Subcutaneous abdominal adipose tissue (tissue), 5 donors: Measurements from ENCODE around the gene FGF12.
"Not testable (repeated sequence)": the region's sequence is repeated elsewhere in the genome, so short reads cannot be mapped to it uniquely, and the experiment has no call there.

Experiments used
- H3K27ac ChIP-seq: one replicate; pipeline ENCODE4 v1.7.0; 2013; ENCODE audit warnings: low read depth, mild to moderate bottlenecking, inconsistent platforms, low read length, moderate library complexity
- H3K27me3 ChIP-seq, 5 donors: one replicate each; pipeline ENCODE4 v1.7.0; 2013; ENCODE audit warnings: low read length in 5 of 5, inconsistent platforms in 1 of 5; ENCODE audit not compliant: control insufficient read depth in 5 of 5, insufficient read depth in 4 of 5
- H3K36me3 ChIP-seq, 5 donors: one replicate each; pipeline ENCODE4 v1.7.0; 2013; ENCODE audit warnings: low read length in 5 of 5; ENCODE audit not compliant: control insufficient read depth in 5 of 5, insufficient read depth in 5 of 5
- H3K4me1 ChIP-seq, 5 donors: one replicate each; pipeline ENCODE4 v1.7.0; 2013; ENCODE audit warnings: low read length in 5 of 5, mild to moderate bottlenecking in 3 of 5, moderate library complexity in 1 of 5; ENCODE audit not compliant: control insufficient read depth in 5 of 5, insufficient read depth in 5 of 5
- H3K4me3 ChIP-seq, 5 donors: one replicate each; pipeline ENCODE4 v1.7.0; 2013; ENCODE audit warnings: low read length in 5 of 5, low read depth in 1 of 5
- H3K9ac ChIP-seq, 5 donors: one replicate each; pipeline ENCODE4 v1.7.0; 2013; ENCODE audit warnings: low read length in 5 of 5, mild to moderate bottlenecking in 4 of 5, moderate library complexity in 3 of 5
- H3K9me3 ChIP-seq, 5 donors: one replicate each; pipeline ENCODE4 v1.7.0; 2013; ENCODE audit warnings: low read length in 5 of 5; ENCODE audit not compliant: control insufficient read depth in 5 of 5
- donor health status: healthy.
- donor health status: healthy.
- donor health status: healthy.
- donor health status: healthy.
- donor health status: healthy.

FGF12 gene

DNA sequence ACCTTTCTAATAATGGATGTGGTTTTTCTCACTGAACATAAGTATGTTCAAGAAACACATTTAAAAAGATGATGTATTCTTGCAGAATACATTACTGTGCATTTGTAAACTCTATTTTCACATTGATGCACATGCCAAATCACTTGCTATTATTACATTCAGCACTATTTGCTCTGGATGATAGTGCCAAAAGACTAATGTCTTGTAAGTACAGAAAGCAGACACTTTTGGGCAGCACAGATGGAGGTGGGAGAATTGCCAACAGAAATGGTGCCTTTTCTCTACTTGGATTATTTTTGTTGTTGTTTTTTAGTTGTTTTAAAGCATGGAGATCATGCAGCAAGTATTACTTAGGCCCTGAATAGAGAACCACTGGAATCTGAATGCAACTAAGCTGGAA lies 10.2 kb upstream of the FGF12 start:
- H3K27me3 ChIP-seq, result no peaks in the 10 kb centered on the region
- peaks cover 0 to 6% (median 0%) of the 10 kb centered on the region in 5 donors for H3K4me1 ChIP-seq
- no peak overlapping the region for H3K9ac ChIP-seq
- no peak overlapping the region for H3K4me3 ChIP-seq
- H3K27ac ChIP-seq, result no peak overlapping the region
- no peaks in the 10 kb centered on the region for H3K9me3 ChIP-seq
- H3K36me3 ChIP-seq, result no peaks in the 10 kb centered on the region

DNA sequence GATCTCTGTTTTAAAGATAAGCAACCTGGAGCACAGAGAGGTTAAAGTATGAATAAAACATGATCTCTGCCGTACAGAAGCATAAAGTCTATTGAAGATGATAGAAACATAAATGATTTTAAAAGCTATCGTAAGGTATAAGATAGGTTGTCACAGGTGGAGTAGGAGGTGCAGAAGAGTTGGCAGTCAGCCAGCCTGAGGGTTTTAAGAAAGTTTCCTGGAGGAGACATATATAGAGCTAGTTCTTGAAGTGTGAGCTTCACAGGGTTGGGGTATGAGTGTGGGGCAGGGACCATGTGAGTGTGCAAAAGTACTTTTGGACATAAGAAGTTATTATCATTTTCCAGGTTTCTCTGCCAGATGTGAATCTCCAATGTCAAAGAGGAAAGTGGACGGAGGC lies 3.9 kb upstream of the FGF12 start:
- Histone ChIP-seq H3K27me3 (peaks cover 0 to 5% (median 3%) of the 10 kb centered on the region in 5 donors), H3K9ac (no peak overlapping the region), H3K9me3 (no peaks in the 10 kb centered on the region), H3K36me3 (no peaks in the 10 kb centered on the region), H3K4me1 (peaks cover 0 to 12% (median 6%) of the 10 kb centered on the region in 5 donors), H3K27ac (no peak overlapping the region), H3K4me3 (no peak overlapping the region)

DNA sequence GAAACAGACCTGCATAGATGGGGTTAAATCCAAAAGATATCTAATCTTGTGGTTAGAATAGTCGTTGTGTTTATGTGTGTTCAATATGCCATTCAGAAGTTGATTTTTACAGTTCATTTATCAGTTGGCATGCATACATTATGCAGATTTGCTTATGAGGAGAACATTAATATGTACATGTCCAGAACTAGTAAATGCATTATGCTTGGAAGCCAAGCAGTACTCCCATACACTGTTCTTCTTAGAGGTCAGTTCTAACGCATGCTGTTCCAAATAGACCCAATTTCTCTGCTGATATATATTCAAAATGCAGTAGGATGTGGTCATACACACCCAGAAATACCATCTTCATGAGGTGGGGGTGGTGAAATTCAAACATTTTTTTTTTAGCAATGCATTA lies 956 bp downstream of the FGF12 start:
- H3K27me3 ChIP-seq, result peaks cover 0 to 5% (median 3%) of the 10 kb centered on the region in 5 donors
- no peak overlapping the region for H3K9ac ChIP-seq

DNA sequence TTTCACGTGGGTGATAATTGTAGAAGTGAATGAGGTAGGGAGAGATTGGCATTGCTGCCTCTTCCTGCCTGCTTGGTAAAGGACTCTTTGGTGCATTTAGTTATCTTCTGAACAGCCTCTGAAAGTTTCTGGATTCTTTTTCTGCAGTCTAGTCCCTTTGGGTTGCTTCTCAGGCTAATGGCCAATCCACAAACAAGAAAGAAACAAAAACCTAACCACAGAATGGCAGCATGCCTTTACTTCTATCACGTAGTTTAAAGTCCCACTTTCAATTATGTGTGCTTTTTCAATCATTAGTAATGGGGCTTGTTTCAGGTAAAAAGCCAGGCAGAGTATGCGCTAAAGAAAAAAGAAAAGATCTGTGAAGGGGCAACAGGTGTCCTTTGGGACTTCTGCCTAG lies 7.4 kb downstream of the FGF12 start:
- H3K9ac ChIP-seq, result no peak overlapping the region
- H3K27me3 ChIP-seq, result no peaks in the 10 kb centered on the region
- H3K4me3 ChIP-seq, result no peak overlapping the region
- H3K27ac ChIP-seq, result no peak overlapping the region
- no peaks in the 10 kb centered on the region for H3K9me3 ChIP-seq
- H3K4me1 ChIP-seq, result no peaks in the 10 kb centered on the region
- H3K36me3 ChIP-seq, result no peaks in the 10 kb centered on the region

More for the DNA sequence above, 956 bp downstream of the FGF12 start:
- Histone ChIP-seq H3K36me3 (no peaks in the 10 kb centered on the region), H3K9me3 (no peaks in the 10 kb centered on the region), H3K4me3 (no peak overlapping the region), H3K4me1 (peaks cover 0 to 12% (median 6%) of the 10 kb centered on the region in 5 donors), H3K27ac (no peak overlapping the region)

DNA sequence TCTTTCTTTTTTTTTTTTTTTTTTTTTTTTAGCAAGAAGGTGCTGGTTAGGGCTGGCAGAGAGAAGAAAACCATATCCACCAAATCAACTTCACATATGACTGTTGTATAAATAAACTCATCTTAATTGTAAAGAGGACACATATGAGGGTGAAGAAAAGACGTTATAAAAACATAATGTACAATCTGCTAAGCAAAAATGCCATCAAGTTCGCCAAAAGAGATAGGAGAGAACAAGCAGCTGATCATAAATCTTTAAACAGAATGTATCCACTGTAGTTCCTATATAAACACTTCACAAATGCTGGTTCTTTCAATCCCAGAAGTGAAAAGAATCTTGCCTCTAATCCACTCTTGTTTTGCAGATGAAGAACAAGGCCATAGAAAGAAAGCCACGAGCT lies 9.2 kb downstream of the FGF12 start:
- no peak overlapping the region for H3K27ac ChIP-seq
- H3K4me3 ChIP-seq, result no peak overlapping the region
- no peaks in the 10 kb centered on the region for H3K36me3 ChIP-seq
- H3K4me1 ChIP-seq, result no peaks in the 10 kb centered on the region
- H3K9ac ChIP-seq, result no peak overlapping the region
- H3K27me3 ChIP-seq, result no peaks in the 10 kb centered on the region
- H3K9me3 ChIP-seq, result no peaks in the 10 kb centered on the region

DNA sequence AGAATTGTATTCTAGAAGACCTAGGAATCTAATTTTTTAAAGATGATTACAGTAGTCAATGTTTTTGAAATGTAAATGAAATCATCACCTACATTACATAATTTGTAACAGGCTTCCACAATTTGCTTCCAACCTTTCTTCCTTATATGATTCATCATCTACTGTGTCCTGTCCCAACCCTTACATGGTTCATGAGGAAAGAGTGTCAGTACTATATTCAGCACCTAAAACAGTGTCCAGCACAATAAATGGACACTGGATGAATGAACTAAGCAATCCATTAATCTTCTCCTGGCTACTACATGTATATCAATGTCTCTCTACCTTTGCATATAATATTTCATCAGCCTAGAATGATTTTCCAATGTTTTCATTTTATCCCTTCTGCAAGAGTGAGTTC lies 12.2 kb downstream of the FGF12 start:
- Histone ChIP-seq H3K9ac (no peak overlapping the region), H3K27me3 (no peaks in the 10 kb centered on the region), H3K27ac (no peak overlapping the region)

DNA sequence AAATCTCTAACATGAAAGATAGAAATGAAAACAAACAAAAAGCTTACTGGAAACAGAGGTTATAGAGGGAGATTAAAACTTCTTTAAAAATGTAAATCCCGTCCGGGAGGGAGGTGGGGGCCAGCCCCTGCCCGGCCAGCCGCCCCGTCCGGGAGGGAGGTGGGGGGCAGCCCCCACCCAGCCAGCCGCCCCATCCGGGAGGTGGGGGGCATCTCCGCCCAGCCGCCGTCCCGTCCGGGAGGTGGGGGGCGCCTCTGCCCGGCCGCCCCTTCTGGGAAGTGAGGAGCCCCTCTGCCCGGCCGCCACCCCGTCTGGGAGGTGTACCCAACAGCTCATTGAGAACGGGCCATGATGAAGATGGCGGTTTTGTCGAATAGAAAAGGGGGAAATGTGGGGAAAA lies 16.2 kb downstream of the FGF12 start:
- H3K36me3 ChIP-seq, H3K4me3 ChIP-seq, H3K27me3 ChIP-seq, H3K9me3 ChIP-seq, H3K9ac ChIP-seq, H3K27ac ChIP-seq, H3K4me1 ChIP-seq: not testable (repeated sequence)

More for the DNA sequence above, 12.2 kb downstream of the FGF12 start:
- no peaks in the 10 kb centered on the region for H3K4me1 ChIP-seq
- no peak overlapping the region for H3K4me3 ChIP-seq
- no peaks in the 10 kb centered on the region for H3K9me3 ChIP-seq
- H3K36me3 ChIP-seq, result no peaks in the 10 kb centered on the region

DNA sequence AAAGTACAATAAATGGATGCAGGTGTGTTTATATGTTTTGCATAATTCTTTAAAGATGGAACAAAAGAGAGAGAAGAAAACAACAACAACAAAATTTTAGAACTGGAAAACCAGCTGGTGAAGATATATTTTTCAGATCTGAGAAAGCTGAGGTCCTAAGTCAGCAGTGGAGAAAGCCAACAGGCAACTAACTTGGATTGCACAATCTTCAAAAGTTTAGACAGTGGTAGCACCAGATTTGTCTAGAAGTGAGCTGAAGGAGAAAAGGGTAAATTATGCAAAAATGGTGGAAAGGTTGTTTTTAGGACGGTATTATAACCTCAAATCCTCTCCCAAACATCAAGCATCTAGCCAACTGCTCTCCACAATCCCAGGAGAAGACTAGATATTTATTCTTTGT lies 17.0 kb downstream of the FGF12 start:
- H3K4me3 ChIP-seq, result no peak overlapping the region
- H3K9me3 ChIP-seq, result no peaks in the 10 kb centered on the region
- no peak overlapping the region for H3K27ac ChIP-seq
- H3K36me3 ChIP-seq, result no peaks in the 10 kb centered on the region
- no peaks in the 10 kb centered on the region for H3K4me1 ChIP-seq
- no peaks in the 10 kb centered on the region for H3K27me3 ChIP-seq
- no peak overlapping the region for H3K9ac ChIP-seq

DNA sequence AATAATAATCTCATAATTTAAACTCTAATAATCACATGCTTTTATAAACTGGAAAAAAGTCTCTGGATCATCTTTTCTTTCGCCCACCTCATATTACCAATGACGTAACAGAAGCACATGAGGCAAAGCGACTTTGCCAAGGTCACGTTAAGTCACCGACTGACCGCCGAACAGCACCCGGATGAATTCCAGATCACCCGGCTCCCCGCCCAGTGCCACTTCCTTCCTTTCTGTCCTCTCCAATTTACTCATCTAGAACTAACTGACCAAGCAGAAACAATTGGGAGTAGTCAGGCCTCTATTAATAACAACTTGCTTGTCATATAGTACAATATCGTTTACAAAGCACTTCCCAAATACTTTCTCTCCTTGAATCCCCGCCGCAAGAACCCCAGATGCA lies 21.1 kb downstream of the FGF12 start:
- H3K9me3 ChIP-seq, result no peaks in the 10 kb centered on the region
- H3K4me3 ChIP-seq, result no peak overlapping the region
- no peaks in the 10 kb centered on the region for H3K27me3 ChIP-seq
- H3K36me3 ChIP-seq, result no peaks in the 10 kb centered on the region
- no peak overlapping the region for H3K9ac ChIP-seq
- no peak overlapping the region for H3K27ac ChIP-seq
- no peaks in the 10 kb centered on the region for H3K4me1 ChIP-seq

DNA sequence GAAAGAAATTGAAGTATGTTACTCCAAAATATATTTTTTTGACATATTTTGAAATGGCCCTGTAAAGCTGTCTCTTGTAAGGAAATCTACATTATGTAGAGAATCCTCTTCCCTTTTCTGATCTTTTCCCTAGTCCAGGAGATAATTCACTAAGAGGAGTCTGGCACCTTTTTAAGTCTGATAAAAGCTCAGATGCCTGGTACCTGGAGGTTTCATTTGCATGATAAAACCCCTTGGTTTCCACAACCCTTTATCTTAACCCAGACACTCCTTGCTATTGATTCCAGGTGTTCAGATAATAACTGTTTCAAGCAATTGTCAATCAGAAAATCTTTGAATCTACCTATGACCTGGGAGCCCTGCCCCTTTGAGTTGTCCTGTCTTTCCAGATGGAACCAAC lies 26.5 kb downstream of the FGF12 start:
- no peaks in the 10 kb centered on the region for H3K36me3 ChIP-seq
- H3K27ac ChIP-seq, result no peak overlapping the region
- H3K9me3 ChIP-seq, result no peaks in the 10 kb centered on the region
- no peaks in the 10 kb centered on the region for H3K27me3 ChIP-seq
- H3K4me1 ChIP-seq, result no peaks in the 10 kb centered on the region
- H3K4me3 ChIP-seq, result no peak overlapping the region
- no peak overlapping the region for H3K9ac ChIP-seq

DNA sequence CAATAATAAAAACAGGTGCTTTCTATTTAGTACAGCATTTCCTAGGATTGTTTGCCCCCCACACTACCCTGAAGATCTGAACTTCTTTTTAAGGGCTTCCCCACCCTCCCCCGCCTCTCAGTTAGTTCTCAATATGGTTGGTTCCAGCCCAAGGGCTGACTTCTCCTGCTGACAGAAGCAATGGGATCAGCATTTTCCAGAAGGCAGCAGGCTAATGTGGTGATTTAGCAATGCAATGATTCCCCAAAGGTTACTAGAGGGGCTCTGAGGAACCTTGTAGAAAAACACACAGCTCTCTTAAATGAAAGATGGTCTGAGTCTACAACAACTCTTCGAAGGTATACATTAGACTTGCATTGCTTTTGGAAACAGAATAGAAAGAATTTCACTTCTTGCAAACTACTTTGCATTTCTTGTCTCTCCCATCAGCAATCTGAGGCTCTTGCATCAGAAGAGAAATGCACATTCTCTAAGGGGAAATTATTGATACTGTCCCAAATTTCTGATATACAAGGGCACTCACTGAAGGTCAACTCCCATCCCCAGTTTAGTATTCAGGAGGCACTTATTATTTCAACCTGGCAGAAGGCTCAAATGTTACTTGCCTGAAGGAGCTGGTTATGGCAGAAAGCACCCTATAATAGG lies 30.3 kb downstream of the FGF12 start:
- Histone ChIP-seq H3K4me3 (no peak overlapping the region), H3K27me3 (no peaks in the 10 kb centered on the region), H3K27ac (no peak overlapping the region), H3K36me3 (no peaks in the 10 kb centered on the region), H3K9ac (no peak overlapping the region), H3K4me1 (no peaks in the 10 kb centered on the region), H3K9me3 (no peaks in the 10 kb centered on the region)
